Trophoblast cell (in vitro differentiated cells and primary cell): ENCODE measurements around the gene SLIT3.
A peak's percentile ranks its signal among the peaks of the same experiment; 100 is the strongest.

ENCODE experiments used
- DNase-seq, 2 donors: peaks; one replicate each; pipeline ENCODE4 v3.0.0-alpha.2; 2016
- H2AFZ ChIP-seq: 2 replicates; pipeline ENCODE4 v1.6.1; 2013; ENCODE audit warnings: low read length, moderate library complexity, mild to moderate bottlenecking; ENCODE audit not compliant: insufficient read depth, poor library complexity
- H2AK5ac ChIP-seq: 2 replicates; pipeline ENCODE4 v1.6.1; 2013; ENCODE audit warnings: mild to moderate bottlenecking, low read length
- H2BK120ac ChIP-seq: 2 replicates; pipeline ENCODE4 v1.6.1; 2013; ENCODE audit warnings: low read length, mild to moderate bottlenecking, moderate library complexity; ENCODE audit not compliant: insufficient read depth, poor library complexity
- H2BK12ac ChIP-seq: 2 replicates; pipeline ENCODE4 v1.6.1; 2013; ENCODE audit warnings: mild to moderate bottlenecking, low read length, moderate library complexity
- H2BK5ac ChIP-seq: 2 replicates; pipeline ENCODE4 v1.6.1; 2013; ENCODE audit warnings: low read length, low read depth, moderate library complexity, mild to moderate bottlenecking; ENCODE audit not compliant: poor library complexity
- H3K14ac ChIP-seq: 2 replicates; pipeline ENCODE4 v1.6.1; 2013; ENCODE audit warnings: mild to moderate bottlenecking, low read length
- H3K18ac ChIP-seq: 2 replicates; pipeline ENCODE4 v1.6.1; 2013; ENCODE audit warnings: mild to moderate bottlenecking, low read length
- H3K23ac ChIP-seq: 2 replicates; pipeline ENCODE4 v1.6.1; 2013; ENCODE audit warnings: low read length
- H3K27ac ChIP-seq: 2 replicates; pipeline ENCODE4 v1.5.1; 2013; ENCODE audit warnings: low read depth, mild to moderate bottlenecking, inconsistent platforms, low read length, moderate library complexity
- H3K27me3 ChIP-seq: 2 replicates; pipeline ENCODE4 v1.6.1; 2013; ENCODE audit warnings: inconsistent platforms, mild to moderate bottlenecking, low read length, moderate library complexity; ENCODE audit not compliant: insufficient read depth
- H3K36me3 ChIP-seq, 2 experiments: 1 replicate in 1 of 2; 2 replicates in 1 of 2; pipeline ENCODE4 v1.6.1; 2013; ENCODE audit warnings: low read length in 2 of 2, mild to moderate bottlenecking in 2 of 2, moderate library complexity in 1 of 2; ENCODE audit not compliant: insufficient read depth in 2 of 2, control insufficient read depth in 1 of 2
- H3K4ac ChIP-seq: 2 replicates; pipeline ENCODE4 v1.6.1; 2013; ENCODE audit warnings: low read depth, mild to moderate bottlenecking, low read length, moderate library complexity
- H3K4me1 ChIP-seq, 2 experiments: 1 replicate in 1 of 2; 2 replicates in 1 of 2; pipeline ENCODE4 v1.6.1; 2013; ENCODE audit warnings: low read length in 2 of 2, mild to moderate bottlenecking in 2 of 2, moderate library complexity in 1 of 2; ENCODE audit not compliant: insufficient read depth in 2 of 2, control insufficient read depth in 1 of 2
- H3K4me2 ChIP-seq: 2 replicates; pipeline ENCODE4 v1.6.1; 2013; ENCODE audit warnings: inconsistent platforms, mild to moderate bottlenecking, low read length, moderate library complexity
- H3K4me3 ChIP-seq: 2 replicates; pipeline ENCODE4 v1.5.1; 2013; ENCODE audit warnings: mild to moderate bottlenecking, low read depth, low read length, inconsistent platforms
- H3K79me1 ChIP-seq: one replicate; pipeline ENCODE4 v1.6.1; 2013; ENCODE audit warnings: low read length
- H3K79me2 ChIP-seq: 2 replicates; pipeline ENCODE4 v1.6.1; 2013; ENCODE audit warnings: low read length, mild to moderate bottlenecking; ENCODE audit not compliant: control insufficient read depth, insufficient read depth, poor library complexity
- H3K9ac ChIP-seq: 2 replicates; pipeline ENCODE4 v1.6.1; 2013; ENCODE audit warnings: mild to moderate bottlenecking, low read length
- H3K9me3 ChIP-seq: 2 replicates; pipeline ENCODE4 v1.6.1; 2013; ENCODE audit warnings: low read depth, mild to moderate bottlenecking, control low read depth, inconsistent platforms, low read length; ENCODE audit not compliant: insufficient read depth
- H4K12ac ChIP-seq: 2 replicates; pipeline ENCODE4 v1.6.1; 2013; ENCODE audit warnings: low read depth, mild to moderate bottlenecking, low read length, moderate library complexity
- H4K8ac ChIP-seq: 2 replicates; pipeline ENCODE4 v1.6.1; 2013; ENCODE audit warnings: low read depth, mild to moderate bottlenecking, low read length, moderate library complexity
- H4K91ac ChIP-seq: one replicate; pipeline ENCODE4 v1.6.1; 2013; ENCODE audit warnings: low read depth, mild to moderate bottlenecking, low read length, moderate library complexity
- WGBS: extraction: QIAGEN DNeasy Blood & Tissue Kit; methylation state at CpG from one replicate; pipeline ENCODE4 v1.1.7; 2013; ENCODE audit warnings: missing lambda C conversion rate; ENCODE audit not compliant: insufficient read length, insufficient coverage; ENCODE audit errors: extremely low coverage; 5-methylcytosine and 5-hydroxymethylcytosine counted together

Gene SLIT3

DNA sequence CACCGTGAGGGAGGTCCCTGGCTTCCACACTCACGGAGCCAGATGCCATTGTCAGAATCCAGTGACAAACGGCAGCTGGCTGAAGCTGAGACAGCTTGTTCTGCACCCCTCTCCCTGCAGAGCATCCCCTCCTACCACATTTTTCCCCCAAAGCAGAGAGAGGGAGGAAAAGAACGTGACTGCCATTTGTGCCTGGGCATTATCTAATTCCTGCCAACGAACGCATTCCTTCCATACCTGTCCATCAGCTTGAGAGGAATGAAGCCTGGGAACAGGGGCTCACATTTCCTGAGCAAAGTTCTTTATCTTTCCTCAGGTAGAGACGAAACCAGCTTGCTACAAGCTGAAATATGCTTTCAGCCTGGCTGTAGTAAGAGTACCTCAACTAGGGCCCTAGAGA lies 175.4 kb downstream of the SLIT3 start:
- Histone ChIP-seq H3K14ac (no peak overlapping the region), H3K4me1 (peaks cover 11 to 23% of the 10 kb centered on the region in 2 experiments), H4K8ac (no peak overlapping the region), H2AK5ac (no peak overlapping the region), H3K4ac (no peak overlapping the region), H4K91ac (no peak overlapping the region), H3K4me2 (peak overlapping the region; percentile 34), H3K79me1 (peaks cover 5% of the 10 kb centered on the region), H2BK12ac (peak overlapping the region; percentile 41), H3K27me3 (no peaks in the 10 kb centered on the region), H3K79me2 (no peaks in the 10 kb centered on the region), H3K36me3 (no peaks in the 10 kb centered on the region), H2AFZ (no peak overlapping the region), H3K27ac (peak overlapping the region; percentile 87), H3K4me3 (no peak overlapping the region), H3K9me3 (no peaks in the 10 kb centered on the region), H4K12ac (no peak overlapping the region), H2BK120ac (no peak overlapping the region), H3K9ac (peak overlapping the region; percentile 69), H3K18ac (no peak overlapping the region), H2BK5ac (peak overlapping the region; percentile 70), H3K23ac (no peak overlapping the region)
- no CpG with 5 or more reads among the region's 7 CpGs for WGBS
- DNase-seq = no peak

DNA sequence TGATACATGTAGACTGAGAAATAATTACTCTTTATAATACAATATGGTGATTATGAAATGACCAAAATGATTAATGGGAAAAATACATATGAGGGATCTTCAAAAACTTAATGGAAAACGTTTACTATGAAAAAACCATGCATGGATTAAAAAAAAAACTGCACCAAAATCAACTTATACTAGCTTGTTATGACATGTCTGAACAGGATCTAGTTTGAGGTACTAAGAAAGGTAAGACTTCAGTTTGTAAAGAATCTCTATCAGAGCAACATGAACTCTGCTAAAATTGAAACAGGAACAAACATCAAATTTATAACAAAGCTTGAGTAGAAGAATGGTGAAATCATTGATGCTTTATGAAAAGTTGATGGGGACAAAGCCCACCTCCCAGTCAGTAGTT lies 178.0 kb downstream of the SLIT3 start:
- H3K9me3 ChIP-seq = no peaks in the 10 kb centered on the region
- no peaks in the 10 kb centered on the region for H3K79me2 ChIP-seq
- no peak overlapping the region for H3K9ac ChIP-seq
- no peak overlapping the region for H2BK12ac ChIP-seq
- DNase-seq = no peak
- H2AK5ac ChIP-seq = no peak overlapping the region
- H3K14ac ChIP-seq = no peak overlapping the region
- no peaks in the 10 kb centered on the region for H3K27me3 ChIP-seq
- no peak overlapping the region for H4K91ac ChIP-seq
- no peak overlapping the region for H4K8ac ChIP-seq
- peaks cover 11 to 23% of the 10 kb centered on the region in 2 experiments for H3K4me1 ChIP-seq
- no peak overlapping the region for H2AFZ ChIP-seq
- H3K27ac ChIP-seq = no peak overlapping the region
- no CpG with 5 or more reads among the region's 1 CpG for WGBS
- peaks cover 0 to 5% of the 10 kb centered on the region in 2 experiments for H3K36me3 ChIP-seq
- no peak overlapping the region for H2BK120ac ChIP-seq
- no peak overlapping the region for H3K4me2 ChIP-seq
- no peak overlapping the region for H3K23ac ChIP-seq
- H2BK5ac ChIP-seq = no peak overlapping the region
- no peak overlapping the region for H3K4ac ChIP-seq
- H3K18ac ChIP-seq = no peak overlapping the region
- no peak overlapping the region for H4K12ac ChIP-seq
- H3K79me1 ChIP-seq = peaks cover 5% of the 10 kb centered on the region
- no peak overlapping the region for H3K4me3 ChIP-seq

DNA sequence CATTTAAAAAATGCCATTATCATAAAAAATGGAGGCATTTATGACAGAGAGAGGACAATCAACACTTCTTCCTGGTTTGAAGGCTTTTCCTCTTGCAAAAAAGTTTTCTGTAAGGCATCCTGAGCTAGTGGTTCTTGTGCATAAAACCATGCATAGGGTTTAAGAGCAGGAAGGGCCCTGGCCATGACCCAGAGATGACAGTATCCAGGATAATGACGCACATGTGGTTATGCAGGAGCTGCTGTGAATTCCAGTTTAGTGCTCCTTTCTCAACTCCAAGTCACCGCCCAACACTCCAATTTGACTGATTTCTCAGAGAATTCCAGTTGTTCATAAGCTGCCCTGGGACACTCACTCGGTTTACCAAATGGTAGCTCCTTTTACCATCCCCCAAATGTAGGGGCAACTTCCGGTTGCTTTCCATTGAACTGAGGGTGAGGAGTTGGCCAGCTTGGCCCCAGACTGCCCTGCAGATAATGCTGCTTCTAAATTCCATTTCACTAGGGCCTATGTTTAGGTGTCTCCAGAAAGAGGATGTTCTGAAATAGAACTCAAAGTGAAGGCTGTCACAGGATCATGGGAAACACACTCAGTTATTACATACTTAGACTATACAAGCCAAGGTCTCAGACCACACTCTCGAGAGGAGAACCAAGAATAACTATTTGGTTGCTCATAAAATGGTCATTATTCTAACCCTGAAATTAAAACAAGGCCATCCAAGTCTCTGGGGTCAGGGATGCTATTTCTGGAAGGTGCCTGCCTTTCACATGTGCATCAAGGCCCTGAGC lies 179.1 kb downstream of the SLIT3 start:
- no CpG with 5 or more reads among the region's 5 CpGs for WGBS
- H3K18ac ChIP-seq = no peak overlapping the region
- H3K27ac ChIP-seq = no peak overlapping the region

DNA sequence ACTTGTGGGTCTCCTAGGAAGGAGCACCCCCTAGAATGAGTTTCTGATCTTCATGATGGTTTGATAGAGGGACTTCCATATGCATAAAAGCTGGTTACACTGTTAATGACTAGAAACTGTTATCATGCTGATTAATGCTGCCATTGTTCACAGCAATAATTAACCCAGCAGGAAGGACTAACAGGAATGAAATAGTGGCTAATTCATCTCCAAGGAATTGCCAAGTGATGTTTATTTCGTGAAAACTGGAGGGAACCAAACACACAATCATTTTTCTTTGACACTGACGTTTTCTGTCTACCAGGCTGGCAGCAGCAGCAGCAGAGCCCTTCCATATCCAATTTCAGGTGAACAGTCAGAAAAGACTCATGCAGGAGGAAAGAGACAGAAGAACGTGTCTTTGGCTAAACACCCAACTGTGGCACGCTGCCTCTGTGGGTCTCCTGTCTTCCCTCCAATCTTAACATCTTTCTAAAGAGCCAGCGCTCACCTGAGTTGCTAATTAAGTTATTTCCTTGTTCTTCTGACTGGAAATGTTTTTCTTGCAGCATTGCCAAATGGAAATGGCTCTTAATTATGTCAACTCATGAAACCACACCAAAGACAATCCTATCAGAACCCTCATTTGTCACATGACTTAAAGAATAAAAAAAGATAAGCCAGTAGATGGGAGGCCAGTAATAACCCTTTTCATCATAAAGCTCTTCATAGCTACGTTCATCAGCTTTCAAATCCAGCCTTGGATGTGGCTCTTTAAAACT lies 181.5 kb downstream of the SLIT3 start:
- peaks cover 3 to 8% of the 10 kb centered on the region in 2 experiments for H3K4me1 ChIP-seq
- no peak overlapping the region for H4K8ac ChIP-seq
- H4K91ac ChIP-seq = no peak overlapping the region
- no peaks in the 10 kb centered on the region for H3K27me3 ChIP-seq
- DNase-seq = no peak
- H3K9ac ChIP-seq = no peak overlapping the region
- H4K12ac ChIP-seq = no peak overlapping the region
- no peak overlapping the region for H2BK120ac ChIP-seq
- H2AK5ac ChIP-seq = no peak overlapping the region
- no peak overlapping the region for H3K4me3 ChIP-seq
- H2BK5ac ChIP-seq = no peak overlapping the region
- no peak overlapping the region for H3K14ac ChIP-seq
- H3K23ac ChIP-seq = no peak overlapping the region
- peaks cover 0 to 5% of the 10 kb centered on the region in 2 experiments for H3K36me3 ChIP-seq
- no peaks in the 10 kb centered on the region for H3K79me1 ChIP-seq
- WGBS = no CpG with 5 or more reads among the region's 6 CpGs
- H3K4ac ChIP-seq = no peak overlapping the region
- no peak overlapping the region for H2AFZ ChIP-seq
- H3K18ac ChIP-seq = no peak overlapping the region
- no peak overlapping the region for H3K4me2 ChIP-seq
- H2BK12ac ChIP-seq = no peak overlapping the region
- no peaks in the 10 kb centered on the region for H3K9me3 ChIP-seq
- H3K27ac ChIP-seq = no peak overlapping the region
- H3K79me2 ChIP-seq = no peaks in the 10 kb centered on the region

More for the DNA sequence above, 179.1 kb downstream of the SLIT3 start:
- H3K4me1 ChIP-seq = peaks cover 10 to 23% of the 10 kb centered on the region in 2 experiments
- no peak overlapping the region for H2AFZ ChIP-seq
- H3K79me1 ChIP-seq = peaks cover 5% of the 10 kb centered on the region
- H3K4ac ChIP-seq = no peak overlapping the region
- H3K4me2 ChIP-seq = no peak overlapping the region
- H3K23ac ChIP-seq = no peak overlapping the region
- no peak overlapping the region for H2BK5ac ChIP-seq
- no peak overlapping the region for H4K12ac ChIP-seq
- H4K91ac ChIP-seq = no peak overlapping the region
- H3K9ac ChIP-seq = no peak overlapping the region
- no peak overlapping the region for H3K14ac ChIP-seq
- no peak overlapping the region for H2BK12ac ChIP-seq
- no peaks in the 10 kb centered on the region for H3K27me3 ChIP-seq
- H4K8ac ChIP-seq = no peak overlapping the region
- H3K4me3 ChIP-seq = no peak overlapping the region
- H2AK5ac ChIP-seq = no peak overlapping the region
- H3K9me3 ChIP-seq = no peaks in the 10 kb centered on the region
- DNase-seq = no peak
- H2BK120ac ChIP-seq = no peak overlapping the region
- H3K36me3 ChIP-seq = peaks cover 0 to 5% of the 10 kb centered on the region in 2 experiments
- no peaks in the 10 kb centered on the region for H3K79me2 ChIP-seq
